HCT116 (cell line): ENCODE data around the gene ACTA2. TPM values are rescaled to one million over a fixed set of nuclear protein-coding genes. Genes with fewer than 3 reads are reported as not detected.

ENCODE experiments used
- ATAC-seq: fragments of 200-7000 bp; cut with Tn5 transposase; 2 replicates; pipeline ENCODE4 v1.9.1; 2020; ENCODE audit warnings: mild to moderate bottlenecking, moderate library complexity
- BruUV-seq: library from RNA; stranded (reverse); fragments of 400-500 nt; replicated peaks from 2 replicates; lab custom pipeline; 2021; lab: Mats Ljungman, UMichigan
- CTCF ChIA-PET: fragments of 300-600 bp; sonication (Branson Sonifier 250); formaldehyde crosslinking; loops from one replicate; lab custom pipeline; 2021; ENCODE audit warnings: antibody characterized with exemption; lab: Charles Lee
- POLR2A ChIA-PET: fragments of 300-600, 350-600 bp; sonication (Branson Sonifier 250); formaldehyde crosslinking; loops from one replicate; lab custom pipeline; 2021; ENCODE audit warnings: antibody characterized with exemption; lab: Charles Lee
- RAD21 ChIA-PET, 2 experiments: fragments of 300-600 bp; sonication (Branson Sonifier 250); formaldehyde crosslinking; loops; one replicate each; lab custom pipeline; 2023; ENCODE audit warnings: low total read pairs in 2 of 2; ENCODE audit not compliant: uncharacterized antibody in 2 of 2, unreplicated experiment in 2 of 2, low non-redundant PET in 1 of 2; lab: Charles Lee
- DNase-seq: peaks from one replicate; pipeline ENCODE4 v3.0.0-alpha.2; 2010; ENCODE audit warnings: low read depth, low spot score
- H2AFZ ChIP-seq: fragments of 200-600 bp; shearing (Covaris generic), sonication (generic); 2 replicates; pipeline ENCODE4 v1.6.1; 2017; ENCODE audit warnings: low read depth, mixed run types, mixed read lengths, antibody characterized with exemption, low read length; ENCODE audit not compliant: poor library complexity, severe bottlenecking
- H3K27ac ChIP-seq: 2 replicates; pipeline ENCODE4 v1.5.1; 2012; ENCODE audit warnings: low read depth, low read length
- H3K27me3 ChIP-seq: fragments of 200-600 bp; sonication (generic); 2 replicates; pipeline ENCODE4 v1.6.1; 2016; ENCODE audit warnings: mixed run types, low read length, mixed read lengths; ENCODE audit not compliant: insufficient read depth
- H3K36me3 ChIP-seq, 2 experiments: fragments of 200-500 bp in 1 of 2; fragments of 200-600 bp in 1 of 2; sonication (Bioruptor generic) in 1 of 2; sonication (generic) in 1 of 2; 2 replicates each; pipeline versions ENCODE4 v1.5.1 to v1.6.1; 2014 to 2016; ENCODE audit warnings: low read length in 2 of 2, inconsistent platforms in 1 of 2, mixed read lengths in 1 of 2, mixed run types in 1 of 2; ENCODE audit not compliant: insufficient read depth in 2 of 2, control insufficient read depth in 1 of 2
- H3K4me1 ChIP-seq, 2 experiments: fragments of 200-600 bp in 1 of 2; sonication (generic) in 1 of 2; 2 replicates each; pipeline versions ENCODE4 v1.5.1 to v1.6.1; 2012 to 2017; ENCODE audit warnings: low read length in 2 of 2, inconsistent platforms in 1 of 2, mild to moderate bottlenecking in 1 of 2, mixed read lengths in 1 of 2, mixed run types in 1 of 2, moderate library complexity in 1 of 2; ENCODE audit not compliant: insufficient read depth in 2 of 2, control insufficient read depth in 1 of 2
- H3K4me2 ChIP-seq: fragments of 200-600 bp; sonication (generic); 2 replicates; pipeline ENCODE4 v1.6.1; 2017; ENCODE audit warnings: mixed run types, low read length, mixed read lengths
- H3K4me3 ChIP-seq, 2 experiments: fragments of 200-600 bp in 1 of 2; sonication (generic) in 1 of 2; replicated peaks in 1 of 2; 2 replicates each; pipeline ENCODE4 v1.5.1; 2011 to 2016; ENCODE audit warnings: low read length in 2 of 2, control low read depth in 1 of 2, low read depth in 1 of 2, mild to moderate bottlenecking in 1 of 2, mixed read lengths in 1 of 2, mixed run types in 1 of 2
- H3K79me2 ChIP-seq: fragments of 200-600 bp; sonication (generic); 2 replicates; pipeline ENCODE4 v1.6.1; 2017; ENCODE audit warnings: mild to moderate bottlenecking, mixed run types, low read length, moderate library complexity, mixed read lengths; ENCODE audit not compliant: insufficient read depth
- H3K9ac ChIP-seq: fragments of 200-600 bp; sonication (generic); 2 replicates; pipeline ENCODE4 v1.6.1; 2016; ENCODE audit warnings: low read length, mixed read lengths
- H3K9me2 ChIP-seq: fragments of 200-600 bp; sonication (generic), shearing (Covaris generic); 2 replicates; pipeline ENCODE4 v1.6.1; 2017; ENCODE audit warnings: mixed run types, mild to moderate bottlenecking, moderate library complexity; ENCODE audit not compliant: insufficient read depth
- H3K9me3 ChIP-seq, 2 experiments: fragments of 200-500 bp in 1 of 2; fragments of 200-600 bp in 1 of 2; sonication (Bioruptor generic) in 1 of 2; sonication (generic) in 1 of 2; 2 replicates each; pipeline ENCODE4 v1.6.1; 2014 to 2017; ENCODE audit warnings: low read length in 2 of 2, mixed read lengths in 2 of 2, inconsistent platforms in 1 of 2, low read depth in 1 of 2, mild to moderate bottlenecking in 1 of 2, mixed run types in 1 of 2, moderate library complexity in 1 of 2; ENCODE audit not compliant: control insufficient read depth in 1 of 2, insufficient read depth in 1 of 2
- H4K20me1 ChIP-seq: fragments of 200-600 bp; sonication (generic), shearing (Covaris generic); 2 replicates; pipeline ENCODE4 v1.6.1; 2017; ENCODE audit warnings: mixed run types, mild to moderate bottlenecking, moderate library complexity; ENCODE audit not compliant: insufficient read depth
- CEBPB ChIP-seq: IDR thresholded peaks from 2 replicates; pipeline ENCODE4 v1.6.1; 2012; ENCODE audit warnings: low read depth
- ELF1 ChIP-seq: IDR thresholded peaks from 2 replicates; pipeline ENCODE4 v1.6.1; 2012; ENCODE audit warnings: low read depth, borderline replicate concordance
- EZH2 ChIP-seq: fragments of 200-600 bp; sonication (generic); IDR thresholded peaks from 2 replicates; pipeline ENCODE4 v1.6.1; 2017; ENCODE audit warnings: antibody characterized with exemption, mixed run types
- EZH2phosphoT487 ChIP-seq: fragments of 200-600 bp; IDR thresholded peaks from 2 replicates; pipeline ENCODE4 v1.6.1; 2018; ENCODE audit warnings: antibody characterized with exemption, borderline replicate concordance
- FOSL1 ChIP-seq: IDR thresholded peaks from 2 replicates; pipeline ENCODE4 v1.6.1; 2012; ENCODE audit warnings: low read depth
- JUND ChIP-seq: IDR thresholded peaks from 2 replicates; pipeline ENCODE4 v1.6.1; 2012
- POLR2AphosphoS5 ChIP-seq: IDR thresholded peaks from 2 replicates; pipeline ENCODE4 v1.6.1; 2011; ENCODE audit warnings: mild to moderate bottlenecking, low read depth, low read length, moderate library complexity
- SIN3A ChIP-seq: IDR thresholded peaks from 2 replicates; pipeline ENCODE4 v1.6.1; 2012; ENCODE audit warnings: low read depth
- YY1 ChIP-seq: IDR thresholded peaks from 2 replicates; pipeline ENCODE4 v1.6.1; 2011; ENCODE audit warnings: low read length, low read depth, moderate library complexity, mild to moderate bottlenecking; ENCODE audit not compliant: insufficient replicate concordance; ENCODE audit errors: extremely low read depth
- intact Hi-C: fragments of 100-400 bp; cut with micrococcal nuclease; formaldehyde crosslinking; loops from 2 replicates; pipeline ENCODE4 v1.10.0; 2022
- total RNA-seq: library from RNA; stranded (reverse); gene quantifications from one replicate; pipeline ENCODE4 v1.2.1, GENCODE V29; 2021; ENCODE audit not compliant: unreplicated experiment
- TF ChIP-seq, protein P1 (sequence below), 3 experiments: fragments of 200-600 bp in 1 of 3; sonication (generic) in 1 of 3; IDR thresholded peaks in 2 of 3; conservative IDR thresholded peaks in 1 of 3; 2 replicates each; pipeline ENCODE4 v1.5.1; 2012 to 2017; ENCODE audit warnings: low read depth in 2 of 3, low read length in 2 of 3, antibody characterized with exemption in 1 of 3, borderline replicate concordance in 1 of 3, control low read depth in 1 of 3, mild to moderate bottlenecking in 1 of 3, mixed read lengths in 1 of 3, mixed run types in 1 of 3, moderate library complexity in 1 of 3; ENCODE audit not compliant: insufficient read depth in 1 of 3
- TF ChIP-seq, protein P2 (sequence below): IDR thresholded peaks from 2 replicates; pipeline ENCODE4 v1.6.1; 2012; ENCODE audit warnings: low read depth
- TF ChIP-seq, protein P3 (sequence below): IDR thresholded peaks from 2 replicates; pipeline ENCODE4 v1.6.1; 2011; ENCODE audit warnings: mild to moderate bottlenecking, low read length, moderate library complexity; ENCODE audit not compliant: insufficient replicate concordance; ENCODE audit errors: extremely low read depth

Gene ACTA2
- total RNA-seq, 1 experiment from 2014 or later = 9.4 TPM

DNA sequence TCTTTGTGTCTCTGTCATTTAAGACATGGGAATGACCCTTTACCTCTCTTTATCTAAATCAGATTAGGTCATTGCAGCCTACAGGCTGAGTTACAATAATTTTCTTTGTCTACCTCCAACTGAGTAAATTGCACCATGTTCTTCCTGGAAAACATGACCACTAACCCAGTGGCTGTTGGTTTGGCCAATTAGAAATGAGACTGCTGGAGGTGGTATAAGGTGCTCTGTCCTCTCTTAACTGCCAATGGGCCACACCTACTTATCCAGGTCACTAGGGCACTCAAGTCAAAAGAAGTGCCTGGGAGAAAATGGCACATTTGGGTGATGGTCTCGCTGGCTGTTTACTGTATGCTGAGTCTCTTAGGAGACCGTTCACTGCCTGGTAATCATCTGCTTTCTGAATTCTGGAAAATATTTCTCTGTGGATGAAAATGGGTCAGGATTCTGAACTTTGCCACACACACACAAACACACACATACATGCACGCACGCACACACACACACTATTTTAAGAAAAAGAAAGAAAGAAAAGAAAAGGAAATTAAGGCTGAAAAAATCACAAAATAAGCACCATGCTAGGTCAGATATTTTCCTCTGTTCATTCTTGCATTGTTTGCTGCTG, 56.1 kb downstream of the ACTA2 start (continued):
- TF ChIP-seq YY1 = no peak
- TF ChIP-seq, all 23 proteins: peak for 6

DNA sequence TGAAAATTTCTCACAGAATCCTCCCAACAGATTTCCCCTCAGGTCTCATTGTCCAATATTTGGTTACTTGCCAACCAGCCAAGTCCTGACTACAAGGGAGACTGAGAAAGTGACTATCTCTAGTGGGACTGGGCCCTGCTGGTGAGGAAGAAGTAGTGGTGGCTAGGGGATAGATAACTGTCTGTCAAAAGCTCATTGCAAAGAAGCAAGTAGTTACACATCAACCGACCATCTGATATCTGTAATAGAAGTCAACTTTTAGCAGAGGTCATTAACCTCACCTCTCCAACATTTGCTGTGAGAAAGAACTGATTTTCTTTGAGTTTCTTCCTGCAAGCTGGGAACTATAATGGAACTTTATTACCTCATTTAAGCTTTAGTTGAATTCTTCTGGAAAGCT, 57.3 kb downstream of the ACTA2 start:
- RAD21 ChIA-PET = no interaction called here
- Histone ChIP-seq H3K4me3 (no peak overlapping the region), H2AFZ (no peak overlapping the region), H3K36me3 (no peaks in the 10 kb centered on the region), H3K4me2 (no peak overlapping the region), H3K27ac (no peak overlapping the region), H3K79me2 (peaks cover 4% of the 10 kb centered on the region; the same call in 1 of the 2 replicates), H4K20me1 (no peaks in the 10 kb centered on the region), H3K27me3 (no peaks in the 10 kb centered on the region), H3K4me1 (peaks cover 32 to 69% of the 10 kb centered on the region in 2 experiments), H3K9ac (no peak overlapping the region), H3K9me3 (no peaks in the 10 kb centered on the region), H3K9me2 (no peaks in the 10 kb centered on the region)
- BruUV-seq = no TSS peak
- POLR2A ChIA-PET = interaction anchor here (1.6 kb wide), 1 partner anchor 13 kb away, joined by 6 read pairs; no protein-coding TSS in a partner anchor
- TF ChIP-seq FOSL1 (no peak), JUND (no peak), ELF1 (no peak), POLR2AphosphoS5 (no peak), CEBPB (no peak), SIN3A (no peak), EZH2phosphoT487 (no peak), EZH2 (no peak)
- TF ChIP-seq, protein P1, sequence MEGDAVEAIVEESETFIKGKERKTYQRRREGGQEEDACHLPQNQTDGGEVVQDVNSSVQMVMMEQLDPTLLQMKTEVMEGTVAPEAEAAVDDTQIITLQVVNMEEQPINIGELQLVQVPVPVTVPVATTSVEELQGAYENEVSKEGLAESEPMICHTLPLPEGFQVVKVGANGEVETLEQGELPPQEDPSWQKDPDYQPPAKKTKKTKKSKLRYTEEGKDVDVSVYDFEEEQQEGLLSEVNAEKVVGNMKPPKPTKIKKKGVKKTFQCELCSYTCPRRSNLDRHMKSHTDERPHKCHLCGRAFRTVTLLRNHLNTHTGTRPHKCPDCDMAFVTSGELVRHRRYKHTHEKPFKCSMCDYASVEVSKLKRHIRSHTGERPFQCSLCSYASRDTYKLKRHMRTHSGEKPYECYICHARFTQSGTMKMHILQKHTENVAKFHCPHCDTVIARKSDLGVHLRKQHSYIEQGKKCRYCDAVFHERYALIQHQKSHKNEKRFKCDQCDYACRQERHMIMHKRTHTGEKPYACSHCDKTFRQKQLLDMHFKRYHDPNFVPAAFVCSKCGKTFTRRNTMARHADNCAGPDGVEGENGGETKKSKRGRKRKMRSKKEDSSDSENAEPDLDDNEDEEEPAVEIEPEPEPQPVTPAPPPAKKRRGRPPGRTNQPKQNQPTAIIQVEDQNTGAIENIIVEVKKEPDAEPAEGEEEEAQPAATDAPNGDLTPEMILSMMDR (IDR thresholded peaks at IDR 0.05 in 2 of 3, conservative IDR thresholded peaks at IDR 0.05 in 1 of 3; ENCODE audit: borderline replicate concordance in 1 of 3, insufficient read depth in 1 of 3, low read depth in 2 of 3, low read length in 2 of 3) = no peak
- TF ChIP-seq, protein P2, sequence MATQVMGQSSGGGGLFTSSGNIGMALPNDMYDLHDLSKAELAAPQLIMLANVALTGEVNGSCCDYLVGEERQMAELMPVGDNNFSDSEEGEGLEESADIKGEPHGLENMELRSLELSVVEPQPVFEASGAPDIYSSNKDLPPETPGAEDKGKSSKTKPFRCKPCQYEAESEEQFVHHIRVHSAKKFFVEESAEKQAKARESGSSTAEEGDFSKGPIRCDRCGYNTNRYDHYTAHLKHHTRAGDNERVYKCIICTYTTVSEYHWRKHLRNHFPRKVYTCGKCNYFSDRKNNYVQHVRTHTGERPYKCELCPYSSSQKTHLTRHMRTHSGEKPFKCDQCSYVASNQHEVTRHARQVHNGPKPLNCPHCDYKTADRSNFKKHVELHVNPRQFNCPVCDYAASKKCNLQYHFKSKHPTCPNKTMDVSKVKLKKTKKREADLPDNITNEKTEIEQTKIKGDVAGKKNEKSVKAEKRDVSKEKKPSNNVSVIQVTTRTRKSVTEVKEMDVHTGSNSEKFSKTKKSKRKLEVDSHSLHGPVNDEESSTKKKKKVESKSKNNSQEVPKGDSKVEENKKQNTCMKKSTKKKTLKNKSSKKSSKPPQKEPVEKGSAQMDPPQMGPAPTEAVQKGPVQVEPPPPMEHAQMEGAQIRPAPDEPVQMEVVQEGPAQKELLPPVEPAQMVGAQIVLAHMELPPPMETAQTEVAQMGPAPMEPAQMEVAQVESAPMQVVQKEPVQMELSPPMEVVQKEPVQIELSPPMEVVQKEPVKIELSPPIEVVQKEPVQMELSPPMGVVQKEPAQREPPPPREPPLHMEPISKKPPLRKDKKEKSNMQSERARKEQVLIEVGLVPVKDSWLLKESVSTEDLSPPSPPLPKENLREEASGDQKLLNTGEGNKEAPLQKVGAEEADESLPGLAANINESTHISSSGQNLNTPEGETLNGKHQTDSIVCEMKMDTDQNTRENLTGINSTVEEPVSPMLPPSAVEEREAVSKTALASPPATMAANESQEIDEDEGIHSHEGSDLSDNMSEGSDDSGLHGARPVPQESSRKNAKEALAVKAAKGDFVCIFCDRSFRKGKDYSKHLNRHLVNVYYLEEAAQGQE = no peak
- TF ChIP-seq, protein P3, sequence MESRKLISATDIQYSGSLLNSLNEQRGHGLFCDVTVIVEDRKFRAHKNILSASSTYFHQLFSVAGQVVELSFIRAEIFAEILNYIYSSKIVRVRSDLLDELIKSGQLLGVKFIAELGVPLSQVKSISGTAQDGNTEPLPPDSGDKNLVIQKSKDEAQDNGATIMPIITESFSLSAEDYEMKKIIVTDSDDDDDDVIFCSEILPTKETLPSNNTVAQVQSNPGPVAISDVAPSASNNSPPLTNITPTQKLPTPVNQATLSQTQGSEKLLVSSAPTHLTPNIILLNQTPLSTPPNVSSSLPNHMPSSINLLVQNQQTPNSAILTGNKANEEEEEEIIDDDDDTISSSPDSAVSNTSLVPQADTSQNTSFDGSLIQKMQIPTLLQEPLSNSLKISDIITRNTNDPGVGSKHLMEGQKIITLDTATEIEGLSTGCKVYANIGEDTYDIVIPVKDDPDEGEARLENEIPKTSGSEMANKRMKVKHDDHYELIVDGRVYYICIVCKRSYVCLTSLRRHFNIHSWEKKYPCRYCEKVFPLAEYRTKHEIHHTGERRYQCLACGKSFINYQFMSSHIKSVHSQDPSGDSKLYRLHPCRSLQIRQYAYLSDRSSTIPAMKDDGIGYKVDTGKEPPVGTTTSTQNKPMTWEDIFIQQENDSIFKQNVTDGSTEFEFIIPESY = no peak
- ATAC-seq (no peak), DNase-seq (no peak)
- CTCF ChIA-PET = interaction anchor here (1.5 kb wide), 2 partner anchors 10 to 59 kb away, joined by 4 to 7 read pairs; no protein-coding TSS in a partner anchor
- intact Hi-C loops = no loop called here
